Adrenal gland (tissue), 5 donors: ENCODE results near the gene TRAPPC1.

ENCODE experiments used
- POLR2A ChIP-seq, 2 donors: fragments of 450-650 bp; IDR thresholded peaks; one replicate each; pipeline ENCODE4 v1.6.1; 2017; ENCODE audit warnings: antibody characterized with exemption in 2 of 2, mild to moderate bottlenecking in 2 of 2, moderate library complexity in 1 of 2
- TF ChIP-seq, protein P1 (sequence below), 6 experiments: fragments of 450-650 bp in 4 of 6; fragments of 200-600 bp in 2 of 6; sonication (generic) in 1 of 6; IDR thresholded peaks; 1 replicate in 5 of 6; 2 replicates in 1 of 6; pipeline versions ENCODE4 v1.5.1 to v1.8.0; 2016 to 2021; ENCODE audit warnings: antibody characterized with exemption in 6 of 6, mild to moderate bottlenecking in 2 of 6, moderate library complexity in 1 of 6
- donor health status: DM: no; HTN: no; CAD: no.

DNA sequence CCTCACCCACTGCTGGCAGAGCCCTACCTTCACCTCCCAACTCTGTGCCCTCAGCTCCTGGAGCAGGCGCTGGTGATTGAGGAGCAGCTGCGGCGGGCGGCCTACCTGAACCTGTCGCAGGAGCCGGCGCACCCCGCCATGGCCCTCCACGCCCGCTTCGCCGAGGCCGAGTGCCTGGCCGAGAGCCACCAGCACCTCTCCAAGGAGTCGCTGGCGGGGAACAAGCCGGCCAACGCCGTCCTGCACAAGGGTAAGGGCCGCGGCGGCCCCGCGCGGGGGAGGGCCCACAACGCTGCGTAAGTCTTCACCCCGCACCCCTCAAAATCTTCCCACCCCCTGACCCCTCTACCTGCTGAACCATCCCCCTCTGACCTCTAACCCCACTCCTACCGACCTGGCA is 22.7 kb downstream of the TRAPPC1 start:
- TF ChIP-seq, protein P1, sequence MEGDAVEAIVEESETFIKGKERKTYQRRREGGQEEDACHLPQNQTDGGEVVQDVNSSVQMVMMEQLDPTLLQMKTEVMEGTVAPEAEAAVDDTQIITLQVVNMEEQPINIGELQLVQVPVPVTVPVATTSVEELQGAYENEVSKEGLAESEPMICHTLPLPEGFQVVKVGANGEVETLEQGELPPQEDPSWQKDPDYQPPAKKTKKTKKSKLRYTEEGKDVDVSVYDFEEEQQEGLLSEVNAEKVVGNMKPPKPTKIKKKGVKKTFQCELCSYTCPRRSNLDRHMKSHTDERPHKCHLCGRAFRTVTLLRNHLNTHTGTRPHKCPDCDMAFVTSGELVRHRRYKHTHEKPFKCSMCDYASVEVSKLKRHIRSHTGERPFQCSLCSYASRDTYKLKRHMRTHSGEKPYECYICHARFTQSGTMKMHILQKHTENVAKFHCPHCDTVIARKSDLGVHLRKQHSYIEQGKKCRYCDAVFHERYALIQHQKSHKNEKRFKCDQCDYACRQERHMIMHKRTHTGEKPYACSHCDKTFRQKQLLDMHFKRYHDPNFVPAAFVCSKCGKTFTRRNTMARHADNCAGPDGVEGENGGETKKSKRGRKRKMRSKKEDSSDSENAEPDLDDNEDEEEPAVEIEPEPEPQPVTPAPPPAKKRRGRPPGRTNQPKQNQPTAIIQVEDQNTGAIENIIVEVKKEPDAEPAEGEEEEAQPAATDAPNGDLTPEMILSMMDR (IDR thresholded peaks at IDR 0.05), result no peak
- no peak for TF ChIP-seq POLR2A (IDR thresholded peaks at IDR 0.05)
